HG03097 (cell line): Measurements from ENCODE around the gene TSPAN18.

ENCODE experiments used
- ATAC-seq: cut with Tn5 transposase; IDR thresholded peaks from one replicate; pipeline ENCODE4 v1.9.1; 2021; ENCODE audit not compliant: unreplicated experiment, low FRiP score

Gene TSPAN18

DNA sequence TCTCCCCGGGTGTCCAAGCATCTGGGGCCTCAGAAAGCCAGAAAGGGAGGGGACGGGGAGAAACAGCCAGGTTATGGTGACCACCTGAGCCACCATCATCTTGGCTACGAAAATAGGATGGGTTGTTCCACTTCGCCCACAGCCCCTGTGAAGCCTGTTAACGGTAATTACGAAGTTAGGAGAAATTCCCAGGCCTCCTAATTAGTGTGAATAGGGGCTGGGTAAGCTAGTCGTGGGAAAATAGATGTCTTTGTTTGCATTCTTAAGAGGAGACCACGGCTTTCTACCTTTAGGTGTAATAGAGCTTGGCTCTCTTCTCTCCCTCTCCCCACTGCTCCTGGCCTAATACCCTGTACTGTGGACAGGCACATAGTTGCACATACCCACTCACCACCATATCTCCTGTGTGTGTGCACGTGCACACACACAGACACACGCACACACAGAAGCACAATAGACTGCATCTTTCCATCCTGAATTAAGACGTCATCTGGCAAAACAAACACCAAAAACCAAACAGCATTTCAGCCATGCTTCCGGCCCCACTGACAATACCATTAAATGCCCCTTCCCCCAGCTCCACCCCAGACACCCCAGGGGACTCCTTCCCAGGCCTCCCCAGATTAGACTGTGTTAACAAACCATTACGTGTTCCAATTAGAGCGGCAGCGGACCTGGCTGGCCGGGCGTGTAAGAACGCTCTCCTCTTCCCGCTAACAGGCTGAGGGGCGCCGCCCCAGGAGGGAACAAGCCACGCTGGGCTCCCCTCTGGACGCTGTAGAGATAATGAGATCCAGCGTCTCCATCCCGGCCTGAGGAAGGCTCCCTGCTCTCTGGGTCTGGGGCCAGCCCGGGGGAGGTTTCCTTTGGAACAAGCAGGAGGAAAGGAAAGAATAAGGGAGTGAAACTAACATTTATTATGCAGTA, 151.1 kb downstream of the TSPAN18 start:
- ATAC-seq: no peak

DNA sequence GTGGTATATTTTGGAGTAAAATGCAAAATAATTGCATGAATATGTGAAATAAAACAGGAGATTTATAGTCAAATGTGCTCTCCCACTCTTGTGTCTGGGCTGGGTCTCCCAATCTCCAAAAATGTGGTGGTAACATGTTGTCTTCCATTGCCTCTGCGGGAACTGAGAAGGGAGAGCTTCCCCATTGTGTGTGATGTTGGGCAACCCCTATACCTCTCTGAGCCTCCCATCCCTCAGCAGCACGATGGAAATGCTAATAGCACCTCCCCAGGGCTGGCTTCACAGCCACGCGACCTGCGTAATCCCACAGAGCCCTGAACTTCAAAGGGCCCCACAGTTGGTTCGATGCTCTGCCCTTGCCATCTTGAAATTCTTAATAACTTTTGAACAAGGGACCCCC, 151.9 kb downstream of the TSPAN18 start:
- no peak for ATAC-seq

DNA sequence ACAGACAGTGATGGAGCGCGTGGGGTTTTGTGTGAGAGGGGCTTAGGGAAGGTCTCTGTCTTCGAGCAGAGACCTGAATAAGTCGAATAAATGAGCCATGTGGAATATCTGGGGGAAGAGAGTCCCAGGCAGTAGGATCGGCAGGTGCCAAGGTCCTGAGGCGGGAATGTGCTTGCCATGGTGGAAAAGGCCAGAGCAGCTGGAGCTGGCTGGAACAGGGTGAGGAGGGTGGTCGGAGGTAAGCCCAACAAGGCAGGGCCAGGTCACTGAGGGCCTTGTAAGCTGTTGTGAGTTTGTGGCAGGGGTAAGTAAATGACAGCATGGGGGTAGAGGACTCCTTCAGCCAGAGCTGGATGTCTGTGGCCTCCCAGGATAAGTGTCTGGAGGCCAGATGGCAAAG, 152.7 kb downstream of the TSPAN18 start:
- no peak for ATAC-seq

DNA sequence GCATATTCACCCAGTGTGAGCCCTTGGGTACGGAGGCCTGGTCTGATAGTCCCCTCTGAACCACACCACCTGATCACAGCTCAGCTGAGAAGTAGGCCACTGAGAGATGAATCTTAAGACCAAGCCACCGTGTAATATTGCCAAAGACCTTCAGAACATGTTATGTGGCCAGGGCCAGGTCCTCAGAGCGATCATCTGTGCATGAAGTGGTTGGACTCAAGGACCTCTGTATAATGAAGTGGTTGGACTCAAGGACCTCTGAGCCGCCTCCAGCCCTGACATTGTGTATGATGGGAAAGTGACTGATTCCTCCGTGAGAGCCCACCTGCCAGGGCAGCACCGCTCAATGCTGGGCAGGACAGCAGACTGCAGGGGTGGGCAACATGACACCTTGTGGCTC, 153.7 kb downstream of the TSPAN18 start:
- no peak for ATAC-seq

DNA sequence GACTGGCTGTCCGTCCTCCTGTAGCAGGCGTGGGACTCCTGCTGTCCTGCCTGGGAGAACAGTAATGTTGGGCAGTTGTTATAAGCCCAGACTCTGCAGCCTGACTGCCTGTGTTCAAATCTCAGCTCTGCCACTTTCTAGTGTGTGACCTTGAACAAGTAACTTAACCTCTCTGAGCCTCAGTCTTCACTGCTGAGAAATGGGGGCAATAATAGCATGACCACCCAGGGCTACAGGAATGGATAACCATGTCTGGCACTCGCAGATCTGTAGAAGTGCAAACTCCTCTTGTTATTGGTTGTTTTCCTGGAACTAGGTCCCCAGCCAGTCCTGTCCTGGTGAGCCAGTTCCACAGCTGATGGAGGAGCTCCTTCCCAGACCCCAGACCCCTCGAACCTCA, 154.2 kb downstream of the TSPAN18 start:
- ATAC-seq: no peak

DNA sequence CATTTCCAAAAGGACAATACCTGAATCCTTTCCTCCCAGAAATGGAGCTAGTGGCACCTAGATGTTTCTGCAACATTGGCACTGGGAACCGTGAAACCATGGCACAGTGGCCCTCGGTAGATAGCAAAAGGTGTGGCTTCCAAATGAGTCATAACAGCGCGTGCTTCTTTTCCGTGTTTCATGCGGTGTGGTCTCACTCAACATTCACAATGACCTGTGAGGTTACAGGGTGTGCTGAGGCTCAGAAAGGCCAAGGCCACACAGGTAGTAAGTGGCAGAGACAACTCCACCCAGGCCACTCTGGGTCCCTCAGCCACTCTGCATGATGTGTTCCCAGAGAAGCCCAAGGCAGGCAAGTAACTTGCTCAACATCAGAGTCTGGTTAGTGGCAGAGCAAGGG, 156.5 kb downstream of the TSPAN18 start:
- no peak for ATAC-seq

DNA sequence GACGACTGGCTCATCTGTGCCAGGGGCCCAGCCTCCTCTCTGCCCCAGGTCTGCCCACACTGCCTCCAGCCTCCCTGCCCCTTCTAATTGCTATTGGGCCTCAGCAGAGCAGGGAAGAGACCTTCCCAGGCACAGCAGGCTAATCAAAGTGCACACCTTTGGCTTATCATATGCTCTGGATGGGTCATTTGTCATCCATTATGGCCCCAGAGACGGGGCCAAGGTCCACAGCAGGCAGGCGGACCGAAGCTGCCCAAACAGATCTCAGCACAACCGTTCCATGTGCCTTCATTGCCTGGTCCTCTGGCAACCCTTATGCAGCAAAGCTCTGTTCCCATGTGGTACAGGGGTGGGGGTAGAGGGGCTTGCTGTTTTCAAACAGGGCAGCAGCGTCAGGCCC, 157.3 kb downstream of the TSPAN18 start:
- ATAC-seq: no peak

DNA sequence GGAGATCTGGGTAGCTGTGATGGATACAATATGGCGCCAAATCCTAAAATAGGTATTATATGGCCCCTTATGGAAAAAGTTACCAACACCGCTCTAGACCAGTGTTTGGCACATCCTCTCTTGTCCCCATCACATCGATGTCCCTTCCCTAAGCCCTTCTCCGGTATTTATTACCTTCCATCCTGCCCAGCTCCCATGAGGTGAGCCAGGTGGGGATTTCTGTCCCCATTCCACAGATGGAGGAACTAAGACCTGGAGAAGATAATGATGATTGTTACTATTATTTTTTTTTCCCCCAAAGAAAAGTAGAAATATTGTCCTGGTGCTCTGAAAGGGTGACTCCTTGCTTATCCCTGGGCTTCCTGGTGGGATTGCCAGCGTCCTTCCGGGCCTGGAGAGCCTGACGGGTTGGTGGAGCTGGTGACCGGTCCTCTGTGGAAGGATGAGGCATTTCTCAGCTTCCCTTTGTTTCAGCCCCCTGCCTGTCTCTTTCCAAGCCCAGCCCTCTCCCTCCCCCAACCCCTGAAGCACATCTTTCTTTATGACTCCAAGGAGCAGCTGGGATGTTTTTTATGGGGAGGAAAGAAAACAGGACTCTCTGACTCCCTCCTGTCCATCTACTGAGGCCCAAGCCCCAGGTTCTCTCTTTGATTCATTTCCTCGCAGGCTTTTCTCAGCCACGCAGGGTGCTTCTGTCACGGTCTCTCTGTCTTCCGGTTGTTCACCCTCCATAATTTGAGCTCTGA, 158.5 kb downstream of the TSPAN18 start:
- no peak for ATAC-seq

DNA sequence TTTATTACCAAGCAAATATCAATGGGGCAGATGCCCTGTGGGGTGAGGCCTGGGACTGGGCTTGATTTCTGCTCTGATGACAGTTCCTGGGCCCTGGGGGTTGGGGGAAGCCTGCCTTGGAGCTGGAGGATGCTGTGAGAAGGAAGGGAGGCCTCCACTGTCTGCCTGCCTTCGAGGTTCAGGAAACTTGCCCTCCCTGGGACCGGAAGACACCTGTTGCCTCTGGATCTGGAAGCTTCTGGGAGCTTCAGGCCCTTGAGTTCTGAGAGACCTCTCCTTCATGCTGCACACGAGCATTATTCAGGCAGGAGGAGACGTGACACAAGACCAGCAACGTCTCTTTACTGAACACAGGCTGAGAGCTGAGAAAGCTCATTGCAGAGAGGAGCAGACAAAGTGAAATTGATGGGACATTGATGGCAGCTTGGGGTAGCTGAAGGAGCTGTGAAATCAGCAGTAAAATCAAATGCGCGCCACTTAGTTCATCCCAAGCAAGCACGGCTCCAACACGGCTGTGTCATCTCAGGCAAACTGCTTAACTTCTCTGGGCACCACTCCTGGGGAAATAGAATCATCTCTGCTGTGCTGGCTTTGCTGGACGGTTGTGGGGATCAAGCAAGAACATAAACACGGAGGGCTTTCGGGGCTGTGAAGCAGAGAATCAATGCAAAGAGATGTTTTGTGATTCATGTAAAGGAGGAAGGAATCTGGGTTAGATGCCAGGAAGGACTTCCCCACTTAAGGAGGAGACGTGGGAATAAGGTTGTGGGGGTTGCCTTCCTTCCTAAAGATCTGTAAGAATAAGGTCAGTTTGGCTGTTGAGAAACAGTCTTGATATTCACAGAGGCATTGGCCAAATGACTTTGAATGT, 159.4 kb downstream of the TSPAN18 start:
- ATAC-seq: no peak

DNA sequence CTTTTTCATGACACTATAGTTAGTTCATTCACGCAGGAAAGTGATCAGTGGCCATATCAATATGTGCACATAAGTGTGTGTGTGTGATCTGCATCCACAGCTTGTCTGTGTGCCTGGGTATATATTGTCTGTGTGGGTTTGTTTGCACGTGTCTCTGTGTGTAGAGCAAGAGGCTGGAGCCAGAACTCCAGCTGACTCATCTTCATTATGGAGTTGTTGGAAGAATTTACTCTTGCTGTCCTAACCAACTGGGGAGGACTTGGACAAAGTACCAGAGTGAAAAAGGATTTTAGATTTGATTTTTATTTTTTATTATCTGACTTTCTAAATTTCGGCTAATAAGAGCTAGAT, 160.0 kb downstream of the TSPAN18 start:
- ATAC-seq: no peak

DNA sequence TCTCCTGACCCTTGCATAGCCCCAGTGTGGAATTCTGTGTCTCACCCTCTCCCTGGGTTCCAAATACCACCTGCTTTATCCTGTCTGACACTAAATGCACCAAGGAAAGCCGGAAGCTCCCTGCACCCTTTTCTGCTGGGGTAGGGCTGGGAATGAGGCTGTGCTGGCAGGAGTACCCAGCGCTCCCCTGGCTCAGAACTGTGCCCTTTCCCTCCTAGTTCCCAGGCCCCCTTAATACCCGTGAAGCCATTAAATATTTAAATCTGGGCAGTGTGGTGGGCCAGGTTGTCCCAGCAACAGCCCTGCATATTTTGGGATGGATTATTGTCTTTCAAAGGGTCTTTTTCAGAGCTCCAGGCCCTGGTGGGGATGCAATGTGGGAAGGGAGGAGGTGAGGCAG, 160.9 kb downstream of the TSPAN18 start:
- ATAC-seq: no peak

DNA sequence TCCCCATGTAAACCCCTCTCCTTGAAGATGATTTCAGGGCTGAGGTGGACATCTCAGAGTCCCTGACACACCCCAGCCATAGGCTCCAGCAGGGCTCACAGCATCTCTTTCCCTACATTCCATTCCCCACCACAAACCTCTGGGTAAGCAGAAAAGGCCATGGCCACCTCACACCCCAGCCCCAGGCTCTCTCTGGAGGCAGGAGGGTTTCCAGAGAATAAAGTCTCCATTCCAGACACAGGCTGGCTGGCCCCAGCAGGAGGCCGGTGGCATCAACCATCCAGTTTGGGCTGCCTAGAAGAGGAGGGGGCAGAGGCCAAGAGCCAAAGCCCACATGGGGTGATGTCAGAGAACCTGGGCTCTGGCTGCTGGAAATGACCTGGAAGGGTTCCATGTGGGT, 162.5 kb downstream of the TSPAN18 start:
- no peak for ATAC-seq

DNA sequence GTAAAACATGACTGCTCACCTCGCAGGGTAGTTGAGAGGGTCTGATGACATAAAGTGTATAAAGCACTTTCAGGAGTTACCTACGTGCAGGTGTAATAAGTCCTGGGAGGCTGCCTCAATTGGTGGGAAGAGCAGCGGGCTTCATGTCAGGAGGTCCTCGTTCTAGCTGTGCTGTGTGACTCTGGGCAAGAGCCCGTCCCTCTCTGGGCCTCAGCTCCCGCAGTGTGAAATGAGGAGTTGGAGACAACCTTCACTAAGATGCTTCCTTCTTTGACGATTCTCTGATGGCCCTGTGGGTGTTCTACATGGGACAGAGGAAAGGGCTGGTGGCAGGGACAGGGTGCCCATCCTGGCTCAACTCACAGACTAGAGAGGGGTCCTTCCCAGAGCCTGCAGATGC, 166.1 kb downstream of the TSPAN18 start:
- ATAC-seq: no peak

DNA sequence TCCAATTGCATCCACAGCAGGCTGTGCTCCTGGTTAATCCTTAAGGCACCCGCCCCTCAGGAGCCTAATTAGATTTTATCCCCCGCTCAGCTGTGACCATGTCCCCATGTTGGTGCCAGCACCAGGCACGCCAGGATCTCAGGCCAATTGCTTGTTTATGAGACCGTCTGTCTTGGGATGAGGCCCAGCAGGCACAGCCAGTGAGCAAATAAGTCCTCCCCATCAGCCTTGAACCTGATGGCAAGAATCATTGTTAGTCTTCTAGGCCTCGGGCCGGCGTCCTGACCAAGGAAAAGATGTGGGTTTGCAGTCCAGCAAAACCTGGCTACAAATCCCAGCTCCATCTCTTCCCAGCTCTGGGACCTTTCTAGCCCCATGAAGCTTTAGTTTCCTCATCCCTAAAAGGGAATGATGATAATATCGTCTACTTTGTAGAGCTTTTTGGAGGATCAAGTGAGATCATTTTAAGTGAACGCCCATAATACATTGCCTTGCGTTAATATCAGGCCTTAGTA, 166.6 kb downstream of the TSPAN18 start:
- no peak for ATAC-seq

DNA sequence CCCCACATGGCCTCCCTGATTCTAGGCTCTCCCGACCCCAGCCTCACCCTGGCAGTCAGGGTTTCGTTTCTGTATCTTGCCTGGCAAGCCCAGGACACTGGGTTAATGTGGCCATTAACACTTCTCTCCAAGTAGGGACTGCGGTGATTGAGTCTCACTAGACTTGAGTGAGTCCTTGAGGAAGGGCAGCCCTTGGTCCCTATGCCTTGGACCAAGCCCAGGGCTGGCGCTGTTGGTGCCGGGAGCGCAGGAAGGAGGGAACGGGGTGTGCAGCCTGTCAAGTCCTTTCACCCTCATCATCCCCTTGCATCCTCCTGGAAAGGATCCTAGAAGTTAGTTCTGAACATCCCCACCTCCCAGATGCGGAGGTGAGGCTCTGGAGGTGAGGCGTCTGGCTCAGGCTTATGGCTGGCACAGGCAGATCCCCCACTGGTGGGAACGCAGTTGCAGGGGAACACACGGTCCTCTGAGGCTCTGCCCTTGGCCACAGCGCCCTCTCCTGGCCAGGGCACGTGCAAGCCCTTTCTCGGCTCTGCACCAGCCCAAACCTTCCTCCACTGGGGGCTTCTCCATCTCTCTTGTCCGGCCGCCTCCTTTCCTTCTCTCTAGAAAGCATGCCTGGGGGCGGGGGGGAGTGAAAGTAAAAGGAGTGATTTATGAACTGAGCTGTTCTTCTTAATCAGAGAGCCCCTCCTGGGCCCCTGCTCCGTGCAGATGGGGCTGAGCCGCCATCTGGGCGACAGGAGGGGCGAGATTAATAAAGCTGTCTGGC, 167.3 kb downstream of the TSPAN18 start:
- ATAC-seq: no peak

DNA sequence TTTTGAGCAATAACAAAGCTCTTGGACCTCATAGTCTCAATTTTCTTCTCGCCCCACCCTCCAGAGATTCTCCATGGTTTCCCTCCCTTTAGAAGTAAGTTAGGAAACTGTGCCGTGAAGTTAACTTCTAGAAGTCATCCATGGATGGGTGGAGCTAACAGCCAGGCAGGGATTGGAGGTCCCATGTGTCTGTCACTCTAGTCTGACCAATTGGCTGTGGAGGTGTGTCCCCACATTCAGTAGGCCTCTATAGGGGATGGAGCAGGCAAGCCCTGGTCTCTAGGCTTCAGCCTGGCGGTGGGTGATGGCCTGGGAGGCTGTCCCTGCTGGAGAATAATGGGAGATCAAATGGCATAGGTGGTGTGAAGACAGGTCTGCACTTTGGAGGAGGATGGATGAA, 173.2 kb downstream of the TSPAN18 start:
- ATAC-seq: no peak

DNA sequence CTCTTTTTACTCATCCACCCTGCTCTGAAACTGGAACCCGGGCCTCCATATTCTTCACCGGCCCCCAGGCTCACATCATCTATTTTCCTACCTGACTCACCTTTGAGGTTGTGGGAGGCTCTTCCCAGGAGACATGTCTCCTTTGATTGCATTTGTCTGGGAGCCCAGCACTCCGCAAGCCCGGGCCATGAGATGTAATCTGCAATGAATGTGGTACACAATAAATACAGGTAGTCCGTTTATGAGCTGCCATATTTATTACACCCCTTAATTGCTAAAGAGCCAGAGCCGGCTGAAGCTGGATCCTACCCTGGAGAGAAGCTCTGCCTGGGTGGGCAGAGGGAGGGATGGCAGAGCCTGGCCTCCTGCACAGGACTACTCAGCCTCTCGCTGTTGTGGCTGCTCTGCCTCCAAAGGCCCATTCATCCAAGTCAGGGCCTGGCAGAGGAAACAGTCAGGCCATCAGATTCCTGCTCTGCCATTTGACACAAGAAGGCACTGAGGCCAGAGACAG, 174.4 kb downstream of the TSPAN18 start:
- ATAC-seq: no peak

DNA sequence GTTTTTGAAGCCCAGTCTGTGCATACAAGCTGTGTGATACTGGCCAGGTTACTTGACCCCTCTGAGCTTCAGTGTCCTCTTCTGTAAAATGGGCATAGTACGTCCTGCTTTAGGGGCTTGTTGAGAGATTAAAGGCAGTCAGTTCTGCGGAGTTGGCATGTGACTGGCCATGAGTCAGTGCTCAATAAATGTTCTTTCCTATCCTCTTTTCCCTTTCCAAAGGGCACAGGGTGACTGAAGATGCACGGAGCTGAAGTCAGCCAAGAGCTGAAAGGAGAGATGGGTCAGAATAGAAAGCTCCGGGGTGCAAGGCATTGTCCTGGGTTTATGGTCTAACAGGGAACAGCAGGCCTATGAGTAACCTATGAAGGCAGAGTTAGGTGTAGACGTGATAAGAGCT, 175.0 kb downstream of the TSPAN18 start:
- ATAC-seq: no peak

DNA sequence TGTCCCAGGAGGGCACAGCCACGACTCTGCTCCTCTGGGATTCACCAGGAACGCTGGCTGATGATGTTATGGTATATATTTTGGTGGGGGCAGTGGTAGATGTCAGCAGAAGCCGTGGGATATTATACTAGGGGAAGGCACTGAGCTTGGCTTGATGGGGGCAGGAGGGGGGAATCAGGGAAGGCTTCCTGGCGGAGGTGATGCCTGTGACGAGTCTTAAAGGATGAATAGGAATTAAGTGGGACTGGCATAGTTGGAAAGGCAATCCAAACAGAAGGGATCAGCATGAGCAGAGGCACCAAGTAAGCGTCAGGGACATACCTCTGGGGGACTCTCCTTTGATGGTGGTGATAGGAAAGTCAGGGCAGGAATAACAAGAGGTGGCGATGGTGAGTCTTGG, 176.3 kb downstream of the TSPAN18 start:
- ATAC-seq: no peak

DNA sequence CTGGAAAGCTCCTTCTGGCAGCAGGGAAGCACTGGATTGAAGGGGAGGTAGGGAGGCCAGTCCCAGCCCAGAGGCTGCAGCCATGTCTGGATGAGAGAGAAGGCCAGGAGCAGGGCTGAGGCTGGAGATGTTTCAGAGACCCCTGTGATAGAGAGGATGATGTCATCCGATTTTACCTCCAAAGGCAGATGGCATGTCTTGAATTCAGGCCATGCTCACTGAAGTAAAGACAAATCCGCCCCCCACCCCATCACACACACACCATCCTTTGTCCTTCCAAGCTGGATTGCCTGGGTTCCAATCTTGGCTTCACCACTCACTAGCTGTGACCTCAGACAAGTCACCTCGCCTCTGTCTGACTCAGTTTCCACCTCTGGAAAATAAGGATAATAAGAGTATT, 176.8 kb downstream of the TSPAN18 start:
- ATAC-seq: no peak
